ENCODE measurements around the gene PLXNA4.

- TF ChIP-seq, protein P1, sequence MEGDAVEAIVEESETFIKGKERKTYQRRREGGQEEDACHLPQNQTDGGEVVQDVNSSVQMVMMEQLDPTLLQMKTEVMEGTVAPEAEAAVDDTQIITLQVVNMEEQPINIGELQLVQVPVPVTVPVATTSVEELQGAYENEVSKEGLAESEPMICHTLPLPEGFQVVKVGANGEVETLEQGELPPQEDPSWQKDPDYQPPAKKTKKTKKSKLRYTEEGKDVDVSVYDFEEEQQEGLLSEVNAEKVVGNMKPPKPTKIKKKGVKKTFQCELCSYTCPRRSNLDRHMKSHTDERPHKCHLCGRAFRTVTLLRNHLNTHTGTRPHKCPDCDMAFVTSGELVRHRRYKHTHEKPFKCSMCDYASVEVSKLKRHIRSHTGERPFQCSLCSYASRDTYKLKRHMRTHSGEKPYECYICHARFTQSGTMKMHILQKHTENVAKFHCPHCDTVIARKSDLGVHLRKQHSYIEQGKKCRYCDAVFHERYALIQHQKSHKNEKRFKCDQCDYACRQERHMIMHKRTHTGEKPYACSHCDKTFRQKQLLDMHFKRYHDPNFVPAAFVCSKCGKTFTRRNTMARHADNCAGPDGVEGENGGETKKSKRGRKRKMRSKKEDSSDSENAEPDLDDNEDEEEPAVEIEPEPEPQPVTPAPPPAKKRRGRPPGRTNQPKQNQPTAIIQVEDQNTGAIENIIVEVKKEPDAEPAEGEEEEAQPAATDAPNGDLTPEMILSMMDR (IDR thresholded peaks at IDR 0.05) = no peak
- TF ChIP-seq ELF4 (CRISPR knock-in tag; IDR thresholded peaks at IDR 0.05; ENCODE audit: low read depth) = no peak
- no peak for TF ChIP-seq ZNF317 (CRISPR knock-in tag; IDR thresholded peaks at IDR 0.05; ENCODE audit: borderline replicate concordance, low read depth)
- no peak for TF ChIP-seq ZNF671 (CRISPR knock-in tag; IDR thresholded peaks at IDR 0.05)
- no peak for TF ChIP-seq CREB1 (CRISPR knock-in tag; IDR thresholded peaks at IDR 0.05)
- no peak for TF ChIP-seq ZNF416 (CRISPR knock-in tag; IDR thresholded peaks at IDR 0.05)
- TF ChIP-seq NFE2L1 (CRISPR knock-in tag; IDR thresholded peaks at IDR 0.05) = no peak
- no peak for TF ChIP-seq ESRRA (CRISPR knock-in tag; IDR thresholded peaks at IDR 0.05; ENCODE audit: borderline replicate concordance)
- TF ChIP-seq, protein P2, sequence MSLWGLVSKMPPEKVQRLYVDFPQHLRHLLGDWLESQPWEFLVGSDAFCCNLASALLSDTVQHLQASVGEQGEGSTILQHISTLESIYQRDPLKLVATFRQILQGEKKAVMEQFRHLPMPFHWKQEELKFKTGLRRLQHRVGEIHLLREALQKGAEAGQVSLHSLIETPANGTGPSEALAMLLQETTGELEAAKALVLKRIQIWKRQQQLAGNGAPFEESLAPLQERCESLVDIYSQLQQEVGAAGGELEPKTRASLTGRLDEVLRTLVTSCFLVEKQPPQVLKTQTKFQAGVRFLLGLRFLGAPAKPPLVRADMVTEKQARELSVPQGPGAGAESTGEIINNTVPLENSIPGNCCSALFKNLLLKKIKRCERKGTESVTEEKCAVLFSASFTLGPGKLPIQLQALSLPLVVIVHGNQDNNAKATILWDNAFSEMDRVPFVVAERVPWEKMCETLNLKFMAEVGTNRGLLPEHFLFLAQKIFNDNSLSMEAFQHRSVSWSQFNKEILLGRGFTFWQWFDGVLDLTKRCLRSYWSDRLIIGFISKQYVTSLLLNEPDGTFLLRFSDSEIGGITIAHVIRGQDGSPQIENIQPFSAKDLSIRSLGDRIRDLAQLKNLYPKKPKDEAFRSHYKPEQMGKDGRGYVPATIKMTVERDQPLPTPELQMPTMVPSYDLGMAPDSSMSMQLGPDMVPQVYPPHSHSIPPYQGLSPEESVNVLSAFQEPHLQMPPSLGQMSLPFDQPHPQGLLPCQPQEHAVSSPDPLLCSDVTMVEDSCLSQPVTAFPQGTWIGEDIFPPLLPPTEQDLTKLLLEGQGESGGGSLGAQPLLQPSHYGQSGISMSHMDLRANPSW (CRISPR knock-in tag; conservative IDR thresholded peaks at IDR 0.05; ENCODE audit: low read depth) = no peak
- no peak for TF ChIP-seq ZNF219 (CRISPR knock-in tag; IDR thresholded peaks at IDR 0.05; ENCODE audit: borderline replicate concordance)
- no peak for TF ChIP-seq CBFB (CRISPR knock-in tag; IDR thresholded peaks at IDR 0.05; ENCODE audit: low read depth)
- no peak for TF ChIP-seq MAX (CRISPR knock-in tag; IDR thresholded peaks at IDR 0.05)
Measured at GRCh38 chr7:132090444-132090843, 485.8 kb downstream of the PLXNA4 start.

All from WTC11 (cell line).